Astrocyte (in vitro differentiated cells and primary cell): ENCODE measurements around the gene ARHGEF11. TPM values are rescaled to one million over a fixed set of nuclear protein-coding genes. Genes with fewer than 3 reads are reported as not detected.

Experiments
- DNase-seq: peaks from one replicate; pipeline ENCODE4 v3.0.0-alpha.2; 2010; ENCODE audit warnings: low read depth
- FAIRE-seq: peaks from 2 replicates; lab custom pipeline; 2011; peaks lifted over from hg19 to GRCh38; lab: Jason Lieb, UNC
- H2AFZ ChIP-seq: 2 replicates; pipeline ENCODE4 v1.6.0; 2012; ENCODE audit warnings: low read depth, low read length, inconsistent platforms
- H3K27ac ChIP-seq: 2 replicates; pipeline ENCODE4 v1.5.1; 2011; ENCODE audit warnings: low read depth, low read length, inconsistent platforms
- H3K27me3 ChIP-seq: 2 replicates; pipeline ENCODE4 v1.6.0; 2011; ENCODE audit warnings: low read length, inconsistent platforms; ENCODE audit not compliant: insufficient read depth
- H3K36me3 ChIP-seq: 2 replicates; pipeline ENCODE4 v1.5.1; 2011; ENCODE audit warnings: low read length, inconsistent platforms; ENCODE audit not compliant: insufficient read depth
- H3K4me1 ChIP-seq: 2 replicates; pipeline ENCODE4 v1.5.1; 2011; ENCODE audit warnings: low read length, inconsistent platforms; ENCODE audit not compliant: insufficient read depth
- H3K4me2 ChIP-seq: 2 replicates; pipeline ENCODE4 v1.6.0; 2012; ENCODE audit warnings: low read length, inconsistent platforms
- H3K4me3 ChIP-seq: 2 replicates; pipeline ENCODE4 v1.5.1; 2011; ENCODE audit warnings: low read depth, mild to moderate bottlenecking, low read length, inconsistent platforms; ENCODE audit not compliant: insufficient read depth
- H3K79me2 ChIP-seq: 2 replicates; pipeline ENCODE4 v1.6.0; 2012; ENCODE audit warnings: mild to moderate bottlenecking, low read length, inconsistent platforms; ENCODE audit not compliant: insufficient read depth
- H3K9ac ChIP-seq: 2 replicates; pipeline ENCODE4 v1.6.0; 2012; ENCODE audit warnings: mild to moderate bottlenecking, low read length, inconsistent platforms
- H3K9me3 ChIP-seq: 2 replicates; pipeline ENCODE4 v1.5.1; 2012; ENCODE audit warnings: low read depth, mild to moderate bottlenecking, low read length, inconsistent platforms; ENCODE audit not compliant: insufficient read depth
- H4K20me1 ChIP-seq: 2 replicates; pipeline ENCODE4 v1.6.0; 2012; ENCODE audit warnings: low read length, inconsistent platforms; ENCODE audit not compliant: insufficient read depth
- H3K27ac Mint-ChIP-seq: one replicate; pipeline ENCODE4 v1.8.0; 2021; ENCODE audit warnings: mild to moderate bottlenecking, mixed read lengths; ENCODE audit not compliant: unreplicated experiment
- H3K27me3 Mint-ChIP-seq: one replicate; pipeline ENCODE4 v1.8.0; 2021; ENCODE audit warnings: low read depth, mixed read lengths; ENCODE audit not compliant: unreplicated experiment
- H3K36me3 Mint-ChIP-seq: one replicate; pipeline ENCODE4 v1.8.0; 2021; ENCODE audit warnings: low read depth, mixed read lengths; ENCODE audit not compliant: unreplicated experiment
- H3K4me1 Mint-ChIP-seq: one replicate; pipeline ENCODE4 v1.8.0; 2021; ENCODE audit warnings: low read depth, mixed read lengths; ENCODE audit not compliant: unreplicated experiment
- H3K4me3 Mint-ChIP-seq: one replicate; pipeline ENCODE4 v1.8.0; 2021; ENCODE audit warnings: mild to moderate bottlenecking, moderate library complexity, mixed read lengths; ENCODE audit not compliant: unreplicated experiment
- H3K9me3 Mint-ChIP-seq: one replicate; pipeline ENCODE4 v1.8.0; 2021; ENCODE audit warnings: mild to moderate bottlenecking, mixed read lengths; ENCODE audit not compliant: unreplicated experiment
- EZH2 ChIP-seq: IDR thresholded peaks from 2 replicates; pipeline ENCODE4 v1.6.1; 2012; ENCODE audit warnings: mild to moderate bottlenecking, low read length, inconsistent platforms; ENCODE audit not compliant: insufficient read depth
- total RNA-seq: library from RNA; stranded (reverse); gene quantifications from 2 replicates; pipeline ENCODE4 v1.2.1, GENCODE V29; 2021
- TF ChIP-seq, protein P1 (sequence below): IDR thresholded peaks from 2 replicates; pipeline ENCODE4 v1.5.1; 2011; ENCODE audit warnings: low read depth, mild to moderate bottlenecking, inconsistent platforms, low read length, moderate library complexity; ENCODE audit not compliant: insufficient read depth

ARHGEF11 gene
- total RNA-seq, 1 donor from 2014 or later: 29.2 TPM

DNA sequence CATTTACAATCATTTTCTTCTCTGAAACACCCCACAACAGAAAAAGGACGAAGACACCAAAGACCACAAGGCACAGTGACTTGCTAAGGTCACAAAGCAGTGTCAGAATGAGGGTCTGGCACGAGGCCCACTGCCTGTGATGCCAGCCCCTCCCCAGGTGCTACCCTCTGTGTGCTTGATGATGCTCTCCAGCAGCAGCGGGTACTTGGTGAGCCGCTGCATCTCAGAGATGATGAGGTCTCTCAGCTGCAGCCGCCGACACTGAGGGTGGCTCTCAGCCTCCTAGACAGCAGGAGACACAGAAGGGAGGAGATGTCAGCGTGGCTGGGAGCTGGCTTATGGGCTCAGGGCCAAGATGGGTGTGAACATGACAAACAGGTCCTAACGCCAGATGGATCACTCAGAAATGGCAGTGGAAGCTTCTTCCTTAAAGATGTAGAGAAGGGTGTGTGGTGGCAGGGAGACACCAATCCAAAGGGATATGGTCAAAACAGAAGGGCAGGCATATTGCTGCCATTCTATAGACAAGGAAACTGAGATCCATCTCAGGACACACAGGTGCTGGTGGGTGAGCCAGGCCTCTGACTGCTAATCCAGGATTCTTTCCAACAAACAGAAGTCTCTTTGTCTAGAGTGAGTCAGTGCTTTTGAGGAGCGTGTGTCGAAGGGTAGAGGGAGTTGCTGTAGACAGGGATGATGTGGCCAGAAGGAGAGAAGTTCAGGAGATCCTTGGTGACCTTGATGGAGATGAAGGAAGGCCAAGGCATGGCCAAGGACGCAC, 99.5 kb downstream of the ARHGEF11 start:
- Histone ChIP-seq H3K27ac (no peak overlapping the region), H3K27me3 (no peaks in the 10 kb centered on the region), H3K4me1 (no peaks in the 10 kb centered on the region), H3K36me3 (peaks cover 25% of the 10 kb centered on the region), H3K79me2 (no peaks in the 10 kb centered on the region), H2AFZ (no peak overlapping the region), H3K9ac (no peak overlapping the region), H4K20me1 (peaks cover 5% of the 10 kb centered on the region), H3K4me2 (no peak overlapping the region), H3K4me3 (no peak overlapping the region), H3K9me3 (no peaks in the 10 kb centered on the region)
- Mint-ChIP-seq H3K27me3 (no peaks in the 10 kb centered on the region), H3K9me3 (peaks cover 2% of the 10 kb centered on the region), H3K4me1 (no peaks in the 10 kb centered on the region), H3K27ac (no peak overlapping the region), H3K36me3 (peaks cover 68% of the 10 kb centered on the region), H3K4me3 (no peak overlapping the region)
- TF ChIP-seq EZH2: no peak
- TF ChIP-seq, protein P1, sequence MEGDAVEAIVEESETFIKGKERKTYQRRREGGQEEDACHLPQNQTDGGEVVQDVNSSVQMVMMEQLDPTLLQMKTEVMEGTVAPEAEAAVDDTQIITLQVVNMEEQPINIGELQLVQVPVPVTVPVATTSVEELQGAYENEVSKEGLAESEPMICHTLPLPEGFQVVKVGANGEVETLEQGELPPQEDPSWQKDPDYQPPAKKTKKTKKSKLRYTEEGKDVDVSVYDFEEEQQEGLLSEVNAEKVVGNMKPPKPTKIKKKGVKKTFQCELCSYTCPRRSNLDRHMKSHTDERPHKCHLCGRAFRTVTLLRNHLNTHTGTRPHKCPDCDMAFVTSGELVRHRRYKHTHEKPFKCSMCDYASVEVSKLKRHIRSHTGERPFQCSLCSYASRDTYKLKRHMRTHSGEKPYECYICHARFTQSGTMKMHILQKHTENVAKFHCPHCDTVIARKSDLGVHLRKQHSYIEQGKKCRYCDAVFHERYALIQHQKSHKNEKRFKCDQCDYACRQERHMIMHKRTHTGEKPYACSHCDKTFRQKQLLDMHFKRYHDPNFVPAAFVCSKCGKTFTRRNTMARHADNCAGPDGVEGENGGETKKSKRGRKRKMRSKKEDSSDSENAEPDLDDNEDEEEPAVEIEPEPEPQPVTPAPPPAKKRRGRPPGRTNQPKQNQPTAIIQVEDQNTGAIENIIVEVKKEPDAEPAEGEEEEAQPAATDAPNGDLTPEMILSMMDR: no peak
- DNase-seq: peak; percentile 16
- no peak for FAIRE-seq

DNA sequence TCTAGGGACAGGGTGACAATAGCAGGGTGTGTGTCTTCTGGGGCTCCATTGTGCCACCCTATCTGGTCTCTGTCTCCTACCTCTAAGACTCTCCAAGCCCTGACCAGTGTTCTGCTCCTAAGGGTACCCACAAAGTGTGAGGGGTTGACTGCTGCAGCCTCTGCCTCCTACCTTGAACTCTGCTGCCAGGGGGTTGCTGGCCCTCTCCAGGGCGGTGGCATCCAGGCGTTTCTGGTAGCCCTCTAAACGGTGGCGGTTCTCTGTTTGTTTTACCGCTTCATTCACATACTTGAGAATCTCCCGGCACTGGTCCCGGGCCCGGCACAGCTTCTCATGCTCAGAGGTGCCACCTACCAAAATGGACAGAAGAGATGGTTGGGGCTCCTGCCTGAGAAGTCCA, 100.7 kb downstream of the ARHGEF11 start:
- Mint-ChIP-seq H3K4me3 (no peak overlapping the region), H3K27me3 (no peaks in the 10 kb centered on the region), H3K27ac (no peak overlapping the region), H3K9me3 (peaks cover 2% of the 10 kb centered on the region), H3K4me1 (no peaks in the 10 kb centered on the region), H3K36me3 (peaks cover 74% of the 10 kb centered on the region)
- Histone ChIP-seq H4K20me1 (peaks cover 5% of the 10 kb centered on the region), H3K4me1 (no peaks in the 10 kb centered on the region), H3K4me2 (no peak overlapping the region), H3K79me2 (no peaks in the 10 kb centered on the region), H3K27me3 (no peaks in the 10 kb centered on the region), H3K27ac (no peak overlapping the region), H3K36me3 (peaks cover 24% of the 10 kb centered on the region), H2AFZ (no peak overlapping the region), H3K4me3 (no peak overlapping the region), H3K9ac (no peak overlapping the region), H3K9me3 (no peaks in the 10 kb centered on the region)
- FAIRE-seq (no peak), DNase-seq (no peak)
- TF ChIP-seq EZH2: no peak
- TF ChIP-seq, protein P1: no peak

DNA sequence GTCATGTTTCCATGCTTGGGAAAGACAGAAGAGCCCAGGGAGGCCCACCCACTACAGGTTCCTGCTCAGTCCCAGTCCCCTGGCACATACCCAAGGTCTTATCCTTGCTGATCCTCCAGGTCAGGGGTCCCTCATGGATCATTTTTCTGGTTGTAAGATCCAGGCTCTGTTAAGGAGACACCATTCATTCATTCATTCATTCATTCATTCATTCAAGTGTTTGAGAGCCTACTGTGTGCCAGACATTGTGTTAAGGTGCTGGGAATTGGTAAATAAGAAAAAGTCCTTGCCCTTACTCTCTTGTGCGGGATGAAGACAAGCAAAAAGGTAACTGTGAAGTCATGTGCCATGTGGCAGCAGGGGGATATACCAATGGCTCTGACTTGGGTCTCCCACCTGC, 101.3 kb downstream of the ARHGEF11 start:
- no peaks in the 10 kb centered on the region for H3K9me3 ChIP-seq
- H3K4me1 Mint-ChIP-seq: no peaks in the 10 kb centered on the region
- no peaks in the 10 kb centered on the region for H3K4me1 ChIP-seq
- no peak for DNase-seq
- H3K27ac Mint-ChIP-seq: no peak overlapping the region
- FAIRE-seq: no peak
- H3K4me2 ChIP-seq: no peak overlapping the region
- H3K9ac ChIP-seq: no peak overlapping the region
- H3K36me3 ChIP-seq: peaks cover 29% of the 10 kb centered on the region
- H3K36me3 Mint-ChIP-seq: peaks cover 71% of the 10 kb centered on the region
- no peaks in the 10 kb centered on the region for H3K27me3 Mint-ChIP-seq
- H4K20me1 ChIP-seq: peaks cover 5% of the 10 kb centered on the region
- H3K79me2 ChIP-seq: no peaks in the 10 kb centered on the region
- no peak overlapping the region for H2AFZ ChIP-seq
- no peak overlapping the region for H3K4me3 ChIP-seq
- H3K27ac ChIP-seq: no peak overlapping the region
- TF ChIP-seq EZH2: no peak
- no peak overlapping the region for H3K4me3 Mint-ChIP-seq
- peaks cover 2% of the 10 kb centered on the region for H3K9me3 Mint-ChIP-seq
- H3K27me3 ChIP-seq: no peaks in the 10 kb centered on the region
